K562 (cell line): Measurements from ENCODE around the gene SCYGR8. TPM values are rescaled to one million over a fixed set of nuclear protein-coding genes. Genes with fewer than 3 reads are reported as not detected.
A peak's percentile ranks its signal among the peaks of the same experiment; 100 is the strongest.

ENCODE experiments used
- ATAC-seq: fragments of 200-7000 bp; cut with Tn5 transposase; 3 replicates; pipeline ENCODE4 v1.9.1; 2020; ENCODE audit warnings: moderate library complexity
- BruUV-seq: library from RNA; stranded (reverse); fragments of 400-500 nt; replicated peaks from 2 replicates; lab custom pipeline; 2021; lab: Mats Ljungman, UMichigan
- CTCF ChIA-PET: fragments of 300-600 bp; formaldehyde crosslinking; extraction: SDS; loops from one replicate; lab custom pipeline; 2021; ENCODE audit warnings: low intra/inter-chr PET ratio; lab: Yijun Ruan, JAX
- POLR2A ChIA-PET: fragments of 300-600, 350-650 bp; sonication (Branson Sonifier 250); formaldehyde crosslinking; extraction: SDS; loops from one replicate; lab custom pipeline; 2021; ENCODE audit warnings: antibody characterized with exemption, inconsistent platforms; lab: Yijun Ruan, JAX
- DNase-seq, 4 experiments: peaks; one replicate each; pipeline versions ENCODE4 v3.0.0 to v3.0.0-alpha.2; 2011 to 2018; ENCODE audit warnings: low spot score in 3 of 4, mixed read lengths in 3 of 4; ENCODE audit errors: extremely low read depth in 1 of 4
- FAIRE-seq: peaks from 2 replicates; lab custom pipeline; 2011; peaks lifted over from hg19 to GRCh38; lab: Jason Lieb, UNC
- H2AFZ ChIP-seq: 2 replicates; pipeline ENCODE4 v1.6.0; 2011; ENCODE audit warnings: low read depth, low read length, control low read depth, inconsistent platforms
- H3K27ac ChIP-seq: fragments of 200-600 bp; 3 replicates; pipeline ENCODE4 v1.8.0; 2011; ENCODE audit warnings: low read depth, mild to moderate bottlenecking, control low read depth, inconsistent platforms, low read length, moderate library complexity, mixed read lengths; ENCODE audit errors: extremely low read depth
- H3K27me3 ChIP-seq, 2 experiments: fragments of 300-600 bp in 1 of 2; 2 replicates in 1 of 2; 3 replicates in 1 of 2; pipeline versions ENCODE4 v1.6.0 to v1.8.0; 2011; ENCODE audit warnings: inconsistent platforms in 2 of 2, low read length in 2 of 2, mild to moderate bottlenecking in 1 of 2, mixed read lengths in 1 of 2, moderate library complexity in 1 of 2; ENCODE audit not compliant: control insufficient read depth in 2 of 2, insufficient read depth in 2 of 2
- H3K36me3 ChIP-seq: fragments of 300-600 bp; 3 replicates; pipeline ENCODE4 v1.8.0; 2011; ENCODE audit warnings: mild to moderate bottlenecking, low read length, inconsistent platforms; ENCODE audit not compliant: control insufficient read depth, insufficient read depth
- H3K4me1 ChIP-seq, 2 experiments: fragments of 200-600 bp in 1 of 2; replicated peaks in 1 of 2; 2 replicates in 1 of 2; 3 replicates in 1 of 2; pipeline versions ENCODE4 v1.5.1 to v1.8.0; 2011; ENCODE audit warnings: inconsistent platforms in 2 of 2, low read length in 2 of 2, mild to moderate bottlenecking in 1 of 2, mixed read lengths in 1 of 2, moderate library complexity in 1 of 2; ENCODE audit not compliant: control insufficient read depth in 2 of 2, insufficient read depth in 2 of 2
- H3K4me2 ChIP-seq: 2 replicates; pipeline ENCODE4 v1.6.1; 2011; ENCODE audit warnings: low read length, control low read depth, inconsistent platforms, mixed read lengths; ENCODE audit not compliant: insufficient read depth
- H3K4me3 ChIP-seq: fragments of 200-600 bp; sonication (generic), shearing (Covaris generic); 2 replicates; pipeline ENCODE4 v1.5.1; 2016; ENCODE audit warnings: control low read depth, inconsistent platforms
- H3K79me2 ChIP-seq: fragments of 200-600 bp; 3 replicates; pipeline ENCODE4 v1.8.0; 2011; ENCODE audit warnings: low read length, inconsistent platforms; ENCODE audit not compliant: control insufficient read depth, insufficient read depth
- H3K9ac ChIP-seq, 2 experiments: 2 replicates each; pipeline versions ENCODE4 v1.6.0 to v1.6.1; 2011; ENCODE audit warnings: low read depth in 2 of 2, low read length in 2 of 2, control low read depth in 1 of 2, inconsistent platforms in 1 of 2, mild to moderate bottlenecking in 1 of 2, mixed read lengths in 1 of 2; ENCODE audit not compliant: insufficient read depth in 1 of 2
- H3K9me1 ChIP-seq: one replicate; pipeline ENCODE4 v1.6.0; 2011; ENCODE audit warnings: inconsistent platforms, mild to moderate bottlenecking, low read length, moderate library complexity; ENCODE audit not compliant: control insufficient read depth, insufficient read depth
- H3K9me3 ChIP-seq: replicated peaks from 2 replicates; pipeline ENCODE4 v1.5.1; 2011; ENCODE audit warnings: low read depth, low read length, inconsistent platforms; ENCODE audit not compliant: control insufficient read depth, insufficient read depth
- H4K20me1 ChIP-seq: replicated peaks from 2 replicates; pipeline ENCODE4 v1.6.1; 2011; ENCODE audit warnings: low read length, inconsistent platforms, mixed read lengths; ENCODE audit not compliant: control insufficient read depth, insufficient read depth
- JUNB ChIP-seq: fragments of 450-650 bp; formaldehyde crosslinking; conservative IDR thresholded peaks from 2 replicates; pipeline ENCODE4 v1.4.0; 2020; ENCODE audit warnings: mild to moderate bottlenecking
- NCOA4 ChIP-seq: fragments of 450-650 bp; IDR thresholded peaks from 2 replicates; pipeline ENCODE4 v1.6.1; 2018; ENCODE audit warnings: mild to moderate bottlenecking; ENCODE audit not compliant: partially characterized antibody
- NR2C2 ChIP-seq, 2 experiments: fragments of 200-800 bp in 1 of 2; sonication (Bioruptor generic) in 1 of 2; sonication (generic) in 1 of 2; formaldehyde crosslinking in 1 of 2; IDR thresholded peaks; 2 replicates each; pipeline versions ENCODE4 v1.6.1 to v1.8.0; 2016 to 2022; ENCODE audit warnings: mild to moderate bottlenecking in 1 of 2, missing compliant biosample characterization in 1 of 2, missing genetic modification characterization in 1 of 2, missing genetic modification reagents in 1 of 2
- NRF1 ChIP-seq, 2 experiments: fragments of 450-650 bp; IDR thresholded peaks in 1 of 2; conservative IDR thresholded peaks in 1 of 2; 2 replicates each; pipeline ENCODE4 v1.6.1; 2014; ENCODE audit warnings: mild to moderate bottlenecking in 2 of 2
- VEZF1 ChIP-seq: fragments of 200-800 bp; sonication (Bioruptor generic); IDR thresholded peaks from 2 replicates; pipeline ENCODE4 v1.6.1; 2017; ENCODE audit warnings: missing genetic modification characterization, missing compliant biosample characterization
- WGBS: fragments of 100-300 bp; shearing (Covaris generic); methylation state at CpG from one replicate; pipeline ENCODE4 v1.1.6; 2016; ENCODE audit warnings: low coverage, mixed read lengths; ENCODE audit not compliant: insufficient coverage; ENCODE audit errors: missing lambda C conversion rate; 5-methylcytosine and 5-hydroxymethylcytosine counted together
- in situ Hi-C: fragments of 300-500 bp; cut with MboI; formaldehyde crosslinking; loops from 4 replicates; pipeline ENCODE4 v1.15.0; 2018; ENCODE audit warnings: inconsistent platforms, mixed read lengths
- intact Hi-C: fragments of 100-400 bp; cut with micrococcal nuclease; formaldehyde crosslinking; loops from 2 replicates; pipeline ENCODE4 v1.14.2; 2022
- polyA plus RNA-seq, 8 experiments: library from polyadenylated mRNA; depleted of rRNA in 4 of 8; stranded (reverse) in 5 of 8; unstranded in 3 of 8; fragments of >200 nt; fragmentation: Nextera tagmentation in 2 of 8; fragmentation: Illumina TruSeq in 1 of 8; extraction: Ambion mirVana in 2 of 8; extraction: Trizol in 1 of 8; gene quantifications; 2 replicates each; pipeline versions ENCODE4 v1.2.1 to v1.2.3, GENCODE V29; 2011 to 2014; ENCODE audit warnings: inconsistent platforms in 1 of 8, missing spikeins in 1 of 8
- total RNA-seq, 7 experiments: library from RNA; depleted of rRNA in 6 of 7; stranded (reverse); fragments of >200 nt in 6 of 7; fragmentation: Illumina TruSeq in 2 of 7; extraction: Trizol in 2 of 7; gene quantifications; 2 replicates each; pipeline versions ENCODE4 v1.2.1 to v1.2.3, GENCODE V29; 2011 to 2021; ENCODE audit warnings: low replicate concordance in 1 of 7

Gene SCYGR8
- total and polyA plus RNA-seq, 9 of the 15 experiments (the other 6 are each of a cell fraction or from before 2014, with no cell fraction given) = not detected

GRCh38 chr2:227780981-227781615 is 35.4 kb downstream of the SCYGR8 start:
- no peak overlapping the region for H3K9ac ChIP-seq
- DNase-seq (no peak), FAIRE-seq (no peak), ATAC-seq (no peak)
- BruUV-seq = no TSS peak
- H3K27me3 ChIP-seq = no peaks in the 10 kb centered on the region
- H3K9me1 ChIP-seq = no peaks in the 10 kb centered on the region
- H3K4me2 ChIP-seq = no peak overlapping the region
- TF ChIP-seq VEZF1 (CRISPR knock-in tag) (peak; percentile 17; the same call in 1 of the 2 replicates), NR2C2 (CRISPR knock-in tag; IDR thresholded peaks at IDR 0.05) (no peak), NR2C2 (tag; IDR thresholded peaks at IDR 0.05) (peak; percentile 51; the same call in 1 of the 2 replicates), NRF1 (conservative IDR thresholded peaks at IDR 0.05 in 1 of 2, IDR thresholded peaks at IDR 0.05 in 1 of 2) (peak; percentile 81 to 85), NCOA4 (no peak), JUNB (no peak)
- ChIA-PET CTCF (no interaction called here), POLR2A (interaction anchor here (0.6 kb wide), 1 partner anchor 105 kb away, joined by 3 read pairs; no protein-coding TSS in a partner anchor)
- no peaks in the 10 kb centered on the region for H3K9me3 ChIP-seq
- no peaks in the 10 kb centered on the region for H3K79me2 ChIP-seq
- H2AFZ ChIP-seq = no peak overlapping the region
- H3K4me3 ChIP-seq = no peak overlapping the region
- H3K36me3 ChIP-seq = no peaks in the 10 kb centered on the region
- no peak overlapping the region for H3K27ac ChIP-seq
- H3K4me1 ChIP-seq = no peaks in the 10 kb centered on the region
- in situ Hi-C loops (no loop called here), intact Hi-C loops (no loop called here)
- H4K20me1 ChIP-seq = no peaks in the 10 kb centered on the region
- WGBS = 4% methylated on average over 11 of the region's 14 CpGs
